HCT116 (cell line): ENCODE results near the gene ZNF493. TPM values are rescaled to one million over a fixed set of nuclear protein-coding genes. Genes with fewer than 3 reads are reported as not detected.

Experiments
- ATAC-seq: fragments of 200-7000 bp; cut with Tn5 transposase; 2 replicates; pipeline ENCODE4 v1.9.1; 2020; ENCODE audit warnings: mild to moderate bottlenecking, moderate library complexity
- BruUV-seq: library from RNA; stranded (reverse); fragments of 400-500 nt; replicated peaks from 2 replicates; lab custom pipeline; 2021; lab: Mats Ljungman, UMichigan
- CTCF ChIA-PET: fragments of 300-600 bp; sonication (Branson Sonifier 250); formaldehyde crosslinking; loops from one replicate; lab custom pipeline; 2021; ENCODE audit warnings: antibody characterized with exemption; lab: Charles Lee
- POLR2A ChIA-PET: fragments of 300-600, 350-600 bp; sonication (Branson Sonifier 250); formaldehyde crosslinking; loops from one replicate; lab custom pipeline; 2021; ENCODE audit warnings: antibody characterized with exemption; lab: Charles Lee
- RAD21 ChIA-PET, 2 experiments: fragments of 300-600 bp; sonication (Branson Sonifier 250); formaldehyde crosslinking; loops; one replicate each; lab custom pipeline; 2023; ENCODE audit warnings: low total read pairs in 2 of 2; ENCODE audit not compliant: uncharacterized antibody in 2 of 2, unreplicated experiment in 2 of 2, low non-redundant PET in 1 of 2; lab: Charles Lee
- DNase-seq: peaks from one replicate; pipeline ENCODE4 v3.0.0-alpha.2; 2010; ENCODE audit warnings: low read depth, low spot score
- H2AFZ ChIP-seq: fragments of 200-600 bp; shearing (Covaris generic), sonication (generic); 2 replicates; pipeline ENCODE4 v1.6.1; 2017; ENCODE audit warnings: low read depth, mixed run types, mixed read lengths, antibody characterized with exemption, low read length; ENCODE audit not compliant: poor library complexity, severe bottlenecking
- H3K27ac ChIP-seq: 2 replicates; pipeline ENCODE4 v1.5.1; 2012; ENCODE audit warnings: low read depth, low read length
- H3K27me3 ChIP-seq: fragments of 200-600 bp; sonication (generic); 2 replicates; pipeline ENCODE4 v1.6.1; 2016; ENCODE audit warnings: mixed run types, low read length, mixed read lengths; ENCODE audit not compliant: insufficient read depth
- H3K36me3 ChIP-seq, 2 experiments: fragments of 200-500 bp in 1 of 2; fragments of 200-600 bp in 1 of 2; sonication (Bioruptor generic) in 1 of 2; sonication (generic) in 1 of 2; 2 replicates each; pipeline versions ENCODE4 v1.5.1 to v1.6.1; 2014 to 2016; ENCODE audit warnings: low read length in 2 of 2, inconsistent platforms in 1 of 2, mixed read lengths in 1 of 2, mixed run types in 1 of 2; ENCODE audit not compliant: insufficient read depth in 2 of 2, control insufficient read depth in 1 of 2
- H3K4me1 ChIP-seq, 2 experiments: fragments of 200-600 bp in 1 of 2; sonication (generic) in 1 of 2; 2 replicates each; pipeline versions ENCODE4 v1.5.1 to v1.6.1; 2012 to 2017; ENCODE audit warnings: low read length in 2 of 2, inconsistent platforms in 1 of 2, mild to moderate bottlenecking in 1 of 2, mixed read lengths in 1 of 2, mixed run types in 1 of 2, moderate library complexity in 1 of 2; ENCODE audit not compliant: insufficient read depth in 2 of 2, control insufficient read depth in 1 of 2
- H3K4me2 ChIP-seq: fragments of 200-600 bp; sonication (generic); 2 replicates; pipeline ENCODE4 v1.6.1; 2017; ENCODE audit warnings: mixed run types, low read length, mixed read lengths
- H3K4me3 ChIP-seq, 2 experiments: fragments of 200-600 bp in 1 of 2; sonication (generic) in 1 of 2; replicated peaks in 1 of 2; 2 replicates each; pipeline ENCODE4 v1.5.1; 2011 to 2016; ENCODE audit warnings: low read length in 2 of 2, control low read depth in 1 of 2, low read depth in 1 of 2, mild to moderate bottlenecking in 1 of 2, mixed read lengths in 1 of 2, mixed run types in 1 of 2
- H3K79me2 ChIP-seq: fragments of 200-600 bp; sonication (generic); 2 replicates; pipeline ENCODE4 v1.6.1; 2017; ENCODE audit warnings: mild to moderate bottlenecking, mixed run types, low read length, moderate library complexity, mixed read lengths; ENCODE audit not compliant: insufficient read depth
- H3K9ac ChIP-seq: fragments of 200-600 bp; sonication (generic); 2 replicates; pipeline ENCODE4 v1.6.1; 2016; ENCODE audit warnings: low read length, mixed read lengths
- H3K9me2 ChIP-seq: fragments of 200-600 bp; sonication (generic), shearing (Covaris generic); 2 replicates; pipeline ENCODE4 v1.6.1; 2017; ENCODE audit warnings: mixed run types, mild to moderate bottlenecking, moderate library complexity; ENCODE audit not compliant: insufficient read depth
- H3K9me3 ChIP-seq, 2 experiments: fragments of 200-500 bp in 1 of 2; fragments of 200-600 bp in 1 of 2; sonication (Bioruptor generic) in 1 of 2; sonication (generic) in 1 of 2; 2 replicates each; pipeline ENCODE4 v1.6.1; 2014 to 2017; ENCODE audit warnings: low read length in 2 of 2, mixed read lengths in 2 of 2, inconsistent platforms in 1 of 2, low read depth in 1 of 2, mild to moderate bottlenecking in 1 of 2, mixed run types in 1 of 2, moderate library complexity in 1 of 2; ENCODE audit not compliant: control insufficient read depth in 1 of 2, insufficient read depth in 1 of 2
- H4K20me1 ChIP-seq: fragments of 200-600 bp; sonication (generic), shearing (Covaris generic); 2 replicates; pipeline ENCODE4 v1.6.1; 2017; ENCODE audit warnings: mixed run types, mild to moderate bottlenecking, moderate library complexity; ENCODE audit not compliant: insufficient read depth
- ELF1 ChIP-seq: IDR thresholded peaks from 2 replicates; pipeline ENCODE4 v1.6.1; 2012; ENCODE audit warnings: low read depth, borderline replicate concordance
- EZH2phosphoT487 ChIP-seq: fragments of 200-600 bp; IDR thresholded peaks from 2 replicates; pipeline ENCODE4 v1.6.1; 2018; ENCODE audit warnings: antibody characterized with exemption, borderline replicate concordance
- FOSL1 ChIP-seq: IDR thresholded peaks from 2 replicates; pipeline ENCODE4 v1.6.1; 2012; ENCODE audit warnings: low read depth
- RAD21 ChIP-seq: IDR thresholded peaks from 2 replicates; pipeline ENCODE4 v1.6.1; 2012; ENCODE audit warnings: low read depth, mild to moderate bottlenecking
- SP1 ChIP-seq: IDR thresholded peaks from 2 replicates; pipeline ENCODE4 v1.6.1; 2012; ENCODE audit warnings: low read depth
- SRF ChIP-seq: IDR thresholded peaks from 2 replicates; pipeline ENCODE4 v1.6.1; 2012; ENCODE audit warnings: low read depth
- YY1 ChIP-seq: IDR thresholded peaks from 2 replicates; pipeline ENCODE4 v1.6.1; 2011; ENCODE audit warnings: low read length, low read depth, moderate library complexity, mild to moderate bottlenecking; ENCODE audit not compliant: insufficient replicate concordance; ENCODE audit errors: extremely low read depth
- ZNF274 ChIP-seq: fragments of 200-500 bp; sonication (Bioruptor generic); IDR thresholded peaks from 2 replicates; pipeline ENCODE4 v1.6.1; 2014; ENCODE audit warnings: mild to moderate bottlenecking, low read depth, low read length, inconsistent platforms
- intact Hi-C: fragments of 100-400 bp; cut with micrococcal nuclease; formaldehyde crosslinking; loops from 2 replicates; pipeline ENCODE4 v1.10.0; 2022
- total RNA-seq: library from RNA; stranded (reverse); gene quantifications from one replicate; pipeline ENCODE4 v1.2.1, GENCODE V29; 2021; ENCODE audit not compliant: unreplicated experiment
- TF ChIP-seq, protein P1 (sequence below): IDR thresholded peaks from 2 replicates; pipeline ENCODE4 v1.6.1; 2011; ENCODE audit warnings: mild to moderate bottlenecking, low read length, moderate library complexity; ENCODE audit not compliant: insufficient replicate concordance; ENCODE audit errors: extremely low read depth
- TF ChIP-seq, protein P2 (sequence below): IDR thresholded peaks from 2 replicates; pipeline ENCODE4 v1.6.1; 2012

Gene ZNF493
- total RNA-seq, 1 experiment from 2014 or later, result 2.2 TPM

- no peak overlapping the region for H3K9ac ChIP-seq
- ATAC-seq (no peak), DNase-seq (no peak)
- H3K27ac ChIP-seq, result no peak overlapping the region
- ChIA-PET RAD21 (no interaction called here), CTCF (no interaction called here), POLR2A (no interaction called here)
- no TSS peak for BruUV-seq
- TF ChIP-seq YY1 (no peak), RAD21 (no peak), ELF1 (no peak), EZH2phosphoT487 (no peak), FOSL1 (no peak), SP1 (no peak), ZNF274 (no peak), SRF (no peak)
- TF ChIP-seq, protein P1, sequence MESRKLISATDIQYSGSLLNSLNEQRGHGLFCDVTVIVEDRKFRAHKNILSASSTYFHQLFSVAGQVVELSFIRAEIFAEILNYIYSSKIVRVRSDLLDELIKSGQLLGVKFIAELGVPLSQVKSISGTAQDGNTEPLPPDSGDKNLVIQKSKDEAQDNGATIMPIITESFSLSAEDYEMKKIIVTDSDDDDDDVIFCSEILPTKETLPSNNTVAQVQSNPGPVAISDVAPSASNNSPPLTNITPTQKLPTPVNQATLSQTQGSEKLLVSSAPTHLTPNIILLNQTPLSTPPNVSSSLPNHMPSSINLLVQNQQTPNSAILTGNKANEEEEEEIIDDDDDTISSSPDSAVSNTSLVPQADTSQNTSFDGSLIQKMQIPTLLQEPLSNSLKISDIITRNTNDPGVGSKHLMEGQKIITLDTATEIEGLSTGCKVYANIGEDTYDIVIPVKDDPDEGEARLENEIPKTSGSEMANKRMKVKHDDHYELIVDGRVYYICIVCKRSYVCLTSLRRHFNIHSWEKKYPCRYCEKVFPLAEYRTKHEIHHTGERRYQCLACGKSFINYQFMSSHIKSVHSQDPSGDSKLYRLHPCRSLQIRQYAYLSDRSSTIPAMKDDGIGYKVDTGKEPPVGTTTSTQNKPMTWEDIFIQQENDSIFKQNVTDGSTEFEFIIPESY, result no peak
- TF ChIP-seq, protein P2, sequence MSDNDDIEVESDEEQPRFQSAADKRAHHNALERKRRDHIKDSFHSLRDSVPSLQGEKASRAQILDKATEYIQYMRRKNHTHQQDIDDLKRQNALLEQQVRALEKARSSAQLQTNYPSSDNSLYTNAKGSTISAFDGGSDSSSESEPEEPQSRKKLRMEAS, result no peak
- H3K4me1 ChIP-seq, result no peaks in the 10 kb centered on the region
- H3K27me3 ChIP-seq, result no peaks in the 10 kb centered on the region
- H3K9me2 ChIP-seq, result no peaks in the 10 kb centered on the region
- no peaks in the 10 kb centered on the region for H3K79me2 ChIP-seq
- H3K4me3 ChIP-seq, result no peak overlapping the region
- H3K9me3 ChIP-seq, result peaks cover 2 to 3% of the 10 kb centered on the region in 2 experiments; a peak in 2 of 4 replicates
- H4K20me1 ChIP-seq, result no peaks in the 10 kb centered on the region
- intact Hi-C loops, result no loop called here
- H3K4me2 ChIP-seq, result no peak overlapping the region
- H2AFZ ChIP-seq, result no peak overlapping the region
- no peaks in the 10 kb centered on the region for H3K36me3 ChIP-seq
Observed at GRCh38 chr19:21462540-21462939, 65.6 kb downstream of the ZNF493 start.
